ENCODE results near the gene POLD4. TPM values are rescaled to one million over a fixed set of nuclear protein-coding genes. Genes with fewer than 3 reads are reported as not detected.

POLD4 gene
- total RNA-seq, 6 donors from 2014 or later: 55.5 to 173 (median 106) TPM

GRCh38 chr11:67355794-67356386 is 2.5 kb upstream of the POLD4 start:
- Histone ChIP-seq H3K27ac (peak overlapping the region; percentile 97 to 100 (median 98)), H3K9me3 (no peaks in the 10 kb centered on the region), H3K4me3 (no peak overlapping the region), H3K4me1 (peaks cover 53 to 72% (median 60%) of the 10 kb centered on the region in 4 donors), H3K36me3 (no peaks in the 10 kb centered on the region), H3K27me3 (no peaks in the 10 kb centered on the region)
- 81 to 85% methylated on average over 4 of the region's 4 CpGs for WGBS, 2 donors
- TF ChIP-seq POLR2A (IDR thresholded peaks at IDR 0.05): no peak
- TF ChIP-seq POLR2AphosphoS5 (IDR thresholded peaks at IDR 0.05): no peak
- no peak for TF ChIP-seq CTCF (IDR thresholded peaks at IDR 0.05)
- no peak for TF ChIP-seq EP300 (IDR thresholded peaks at IDR 0.05)
- DNase-seq (no peak), ATAC-seq (ENCODE audit: low FRiP score in 2 of 2) (no peak)

- H3K27me3 ChIP-seq: no peaks in the 10 kb centered on the region
- no peak for ATAC-seq (ENCODE audit: low FRiP score in 2 of 2)
- 79 to 80% methylated on average over 7 to 10 of the region's 11 CpGs for WGBS, 2 donors
Measured at GRCh38 chr11:67355023-67355793, 1.9 kb upstream of the POLD4 start.

GRCh38 chr11:67354075-67355022 is 1.0 kb upstream of the POLD4 start:
- TF ChIP-seq POLR2AphosphoS5 (IDR thresholded peaks at IDR 0.05) (peak; percentile 91 to 94), EP300 (IDR thresholded peaks at IDR 0.05) (peak in 3 of 4 donors; percentile 76 to 90 (median 88)), POLR2A (IDR thresholded peaks at IDR 0.05) (peak in 1 of 4 donors; percentile 23), CTCF (IDR thresholded peaks at IDR 0.05) (peak in 2 of 6 experiments; percentile 12 to 17)
- H3K9me3 ChIP-seq: no peaks in the 10 kb centered on the region
- H3K4me1 ChIP-seq: peaks cover 55 to 76% (median 62%) of the 10 kb centered on the region in 4 donors
- peak; percentile 0 to 42 for ATAC-seq (ENCODE audit: low FRiP score in 2 of 2)
- peak overlapping the region in 3 of 4 donors; percentile 55 to 73 (median 62) for H3K4me3 ChIP-seq
- WGBS, 2 donors: 27 to 34% methylated on average over 7 to 8 of the region's 8 CpGs
- no peaks in the 10 kb centered on the region for H3K27me3 ChIP-seq
- H3K27ac ChIP-seq: peak overlapping the region; percentile 97 to 100 (median 98)
- peak in 1 of 2 donors; percentile 77 for DNase-seq
- H3K36me3 ChIP-seq: no peaks in the 10 kb centered on the region

More at GRCh38 chr11:67355023-67355793, 1.9 kb upstream of the POLD4 start:
- no peak overlapping the region for H3K4me3 ChIP-seq
- H3K9me3 ChIP-seq: no peaks in the 10 kb centered on the region
- peaks cover 55 to 76% (median 62%) of the 10 kb centered on the region in 4 donors for H3K4me1 ChIP-seq
- DNase-seq: peak in 1 of 2 donors; percentile 69
- H3K36me3 ChIP-seq: no peaks in the 10 kb centered on the region
- H3K27ac ChIP-seq: peak overlapping the region; percentile 97 to 100 (median 98)
- TF ChIP-seq POLR2A (IDR thresholded peaks at IDR 0.05): no peak
- TF ChIP-seq POLR2AphosphoS5 (IDR thresholded peaks at IDR 0.05): no peak
- TF ChIP-seq CTCF (IDR thresholded peaks at IDR 0.05): no peak
- TF ChIP-seq EP300 (IDR thresholded peaks at IDR 0.05): no peak

GRCh38 chr11:67352546-67353316 is 615 bp downstream of the POLD4 start:
- H3K9me3 ChIP-seq: no peaks in the 10 kb centered on the region
- no peaks in the 10 kb centered on the region for H3K36me3 ChIP-seq
- H3K27me3 ChIP-seq: no peaks in the 10 kb centered on the region
- TF ChIP-seq POLR2AphosphoS5 (IDR thresholded peaks at IDR 0.05): no peak
- TF ChIP-seq POLR2A (IDR thresholded peaks at IDR 0.05): no peak
- TF ChIP-seq CTCF (IDR thresholded peaks at IDR 0.05): no peak
- TF ChIP-seq EP300 (IDR thresholded peaks at IDR 0.05): no peak
- peak overlapping the region; percentile 97 to 100 (median 98) for H3K27ac ChIP-seq
- peaks cover 55 to 68% (median 64%) of the 10 kb centered on the region in 4 donors for H3K4me1 ChIP-seq
- peak overlapping the region; percentile 55 to 73 (median 66) for H3K4me3 ChIP-seq
- DNase-seq (peak in 1 of 2 donors; percentile 80), ATAC-seq (ENCODE audit: low FRiP score in 2 of 2) (peak; percentile 34 to 69)
- WGBS, 2 donors: 16 to 25% methylated on average over 9 to 25 of the region's 25 CpGs

Data from upper lobe of left lung (tissue), 6 donors.